ENCODE results near the gene MAGI2. TPM values are rescaled to one million over a fixed set of nuclear protein-coding genes. Genes with fewer than 3 reads are reported as not detected.

Gene MAGI2
- total and polyA plus RNA-seq, 2 of the 13 experiments (the other 11 are each of a cell fraction or from before 2014, with no cell fraction given), result 1.5 to 3.8 TPM

GRCh38 chr7:78476851-78477405 is 976.5 kb downstream of the MAGI2 start (continued):
- TF ChIP-seq ZNF776 (CRISPR knock-in tag; IDR thresholded peaks at IDR 0.05) (no peak), ZNF367 (CRISPR knock-in tag; IDR thresholded peaks at IDR 0.05; ENCODE audit: borderline replicate concordance) (no peak), DZIP1 (CRISPR knock-in tag; IDR thresholded peaks at IDR 0.05) (no peak), ZNF709 (CRISPR knock-in tag; IDR thresholded peaks at IDR 0.05) (no peak)

- 12% methylated on average over 5 of the region's 5 CpGs for WGBS (ENCODE audit: low lambda C conversion rate)
- H3K4me1 ChIP-seq (ENCODE audit: insufficient read depth, low read length), result peaks cover 6% of the 10 kb centered on the region
- H3K27ac ChIP-seq (ENCODE audit: extremely low read length, insufficient read depth, low read length), result no peak overlapping the region
- no peaks in the 10 kb centered on the region for H3K27me3 ChIP-seq (ENCODE audit: control insufficient read depth in 1 of 2, insufficient read depth in 2 of 2, low read length in 2 of 2)
- H3K79me2 ChIP-seq (ENCODE audit: insufficient read depth, low read length), result no peaks in the 10 kb centered on the region
- no peaks in the 10 kb centered on the region for H4K20me1 ChIP-seq (ENCODE audit: insufficient read depth, low read length)
- BruUV-seq (replicated peaks), result no TSS peak
- no peak overlapping the region for H3K4me2 ChIP-seq (ENCODE audit: low read depth, low read length)
- DNase-seq (ENCODE audit: low spot score) (no peak), FAIRE-seq (no peak), ATAC-seq (no peak)
- H3K36me3 ChIP-seq (replicated peaks in 1 of 2; ENCODE audit: control insufficient read depth in 1 of 2, insufficient read depth in 2 of 2, low read length in 2 of 2), result no peaks in the 10 kb centered on the region
- POLR2A ChIA-PET, result no interaction called here
- in situ Hi-C loops (cut with HindIII; ENCODE audit: extremely low pct_ligation_motif_present, low pct_unique_long_range_greater_than_20kb) (no loop called here), intact Hi-C loops (cut with micrococcal nuclease; ENCODE audit: unreplicated experiment) (no loop called here)
- no peak overlapping the region for H3K4me3 ChIP-seq (replicated peaks in 1 of 3; ENCODE audit: insufficient read depth in 1 of 3, low read depth in 2 of 3, low read length in 3 of 3)
- H3K9me3 ChIP-seq (ENCODE audit: low read length), result no peaks in the 10 kb centered on the region
- H2AFZ ChIP-seq (ENCODE audit: low read length), result no peak overlapping the region
- no peak overlapping the region for H3K9ac ChIP-seq (ENCODE audit: insufficient read depth, low read depth, low read length)
- CTCF ChIA-PET (ENCODE audit: low intra/inter-chr PET ratio, low total read pairs), result no interaction called here
- TF ChIP-seq ZBTB37 (CRISPR knock-in tag; IDR thresholded peaks at IDR 0.05) (no peak), ZNF761 (CRISPR knock-in tag; conservative IDR thresholded peaks at IDR 0.05) (no peak), TFDP1 (CRISPR knock-in tag; IDR thresholded peaks at IDR 0.05; ENCODE audit: borderline replicate concordance) (no peak), ISL2 (CRISPR knock-in tag; IDR thresholded peaks at IDR 0.05) (no peak), ZNF788 (CRISPR knock-in tag; IDR thresholded peaks at IDR 0.05; ENCODE audit: borderline replicate concordance) (no peak), ZNF883 (CRISPR knock-in tag; IDR thresholded peaks at IDR 0.05; ENCODE audit: not compliant biosample characterization) (no peak), ZBTB43 (CRISPR knock-in tag; conservative IDR thresholded peaks at IDR 0.05) (no peak), MLXIP (CRISPR knock-in tag; IDR thresholded peaks at IDR 0.05; ENCODE audit: borderline replicate concordance) (no peak)
Measured at GRCh38 chr7:78473571-78474301, 979.7 kb downstream of the MAGI2 start.
